ENCODE data around the gene GLYAT. TPM values are rescaled to one million over a fixed set of nuclear protein-coding genes. Genes with fewer than 3 reads are reported as not detected.
"Not testable (repeated sequence)": the region's sequence is repeated elsewhere in the genome, so short reads cannot be mapped to it uniquely, and the experiment has no call there.

Gene GLYAT
- total and polyA plus RNA-seq, 4 donors, result not detected

DNA sequence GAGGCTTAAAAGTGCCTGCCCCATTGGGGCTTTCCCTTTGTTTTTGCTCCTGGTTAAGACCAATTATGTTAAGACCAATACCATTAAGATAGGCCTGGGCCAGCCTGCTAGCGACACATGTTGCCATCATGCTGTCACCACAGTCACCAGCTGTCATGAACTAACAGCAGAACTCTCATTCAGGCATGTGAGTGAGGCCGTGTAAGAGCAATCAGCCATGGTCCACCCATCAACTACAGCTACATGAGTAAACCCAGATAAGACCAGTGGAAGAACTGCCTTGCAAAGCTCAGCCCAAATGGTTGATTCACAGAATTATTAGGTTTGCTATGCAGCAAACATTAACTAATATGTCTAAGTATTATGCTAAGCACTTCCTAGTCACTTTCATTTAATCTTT, 19.9 kb downstream of the GLYAT start:
- Histone ChIP-seq H3K36me3 (ENCODE audit: control insufficient read depth in 4 of 4, insufficient read depth in 4 of 4, low read length in 4 of 4) (no peaks in the 10 kb centered on the region), H3K9me3 (ENCODE audit: control insufficient read depth in 4 of 4, insufficient read depth in 3 of 4, low read length in 3 of 4) (peaks cover 0 to 7% (median 0%) of the 10 kb centered on the region in 4 donors), H3K4me3 (no peak overlapping the region), H3K4me1 (ENCODE audit: control insufficient read depth in 5 of 5, insufficient read depth in 5 of 5, low read length in 5 of 5) (no peaks in the 10 kb centered on the region), H3K9ac (ENCODE audit: insufficient read depth in 1 of 2, low read length in 2 of 2) (no peak overlapping the region), H3K27ac (ENCODE audit: low read depth in 1 of 2, low read length in 1 of 2) (no peak overlapping the region), H3K27me3 (ENCODE audit: control insufficient read depth in 3 of 3, insufficient read depth in 3 of 3, low read length in 2 of 3) (no peaks in the 10 kb centered on the region)
- 70 to 89% methylated on average over 2 of the region's 2 CpGs for WGBS, 2 donors
- DNase-seq, result no peak
- TF ChIP-seq, protein P1, sequence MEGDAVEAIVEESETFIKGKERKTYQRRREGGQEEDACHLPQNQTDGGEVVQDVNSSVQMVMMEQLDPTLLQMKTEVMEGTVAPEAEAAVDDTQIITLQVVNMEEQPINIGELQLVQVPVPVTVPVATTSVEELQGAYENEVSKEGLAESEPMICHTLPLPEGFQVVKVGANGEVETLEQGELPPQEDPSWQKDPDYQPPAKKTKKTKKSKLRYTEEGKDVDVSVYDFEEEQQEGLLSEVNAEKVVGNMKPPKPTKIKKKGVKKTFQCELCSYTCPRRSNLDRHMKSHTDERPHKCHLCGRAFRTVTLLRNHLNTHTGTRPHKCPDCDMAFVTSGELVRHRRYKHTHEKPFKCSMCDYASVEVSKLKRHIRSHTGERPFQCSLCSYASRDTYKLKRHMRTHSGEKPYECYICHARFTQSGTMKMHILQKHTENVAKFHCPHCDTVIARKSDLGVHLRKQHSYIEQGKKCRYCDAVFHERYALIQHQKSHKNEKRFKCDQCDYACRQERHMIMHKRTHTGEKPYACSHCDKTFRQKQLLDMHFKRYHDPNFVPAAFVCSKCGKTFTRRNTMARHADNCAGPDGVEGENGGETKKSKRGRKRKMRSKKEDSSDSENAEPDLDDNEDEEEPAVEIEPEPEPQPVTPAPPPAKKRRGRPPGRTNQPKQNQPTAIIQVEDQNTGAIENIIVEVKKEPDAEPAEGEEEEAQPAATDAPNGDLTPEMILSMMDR (IDR thresholded peaks at IDR 0.05; ENCODE audit: control extremely low read depth, extremely low read depth), result no peak
- ATAC-seq (ENCODE audit: insufficient read depth, low FRiP score), result no peak

DNA sequence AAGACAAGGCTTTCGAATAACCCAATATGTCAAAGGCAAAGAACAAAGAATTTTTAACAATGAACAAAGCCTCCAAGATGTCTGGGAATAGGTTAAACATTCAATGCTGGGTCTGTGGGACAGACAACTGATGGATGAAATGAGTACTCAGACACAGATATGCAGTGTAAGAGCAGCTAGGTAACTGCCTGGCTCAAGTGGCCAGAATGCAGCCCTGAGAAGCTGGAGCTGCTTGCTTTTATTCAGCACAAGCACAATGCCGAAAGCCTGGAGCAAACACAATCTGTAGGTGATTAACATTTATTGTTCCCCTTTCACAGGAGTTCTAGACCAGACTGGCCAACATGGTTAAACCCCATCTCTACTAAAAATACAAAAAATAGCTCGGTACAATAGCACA, 24.0 kb downstream of the GLYAT start:
- H3K9ac ChIP-seq (ENCODE audit: insufficient read depth in 1 of 2, low read length in 2 of 2), result no peak overlapping the region
- ATAC-seq (ENCODE audit: insufficient read depth, low FRiP score) (no peak), DNase-seq (no peak)
- H3K27me3 ChIP-seq (ENCODE audit: control insufficient read depth in 3 of 3, insufficient read depth in 3 of 3, low read length in 2 of 3), result no peaks in the 10 kb centered on the region
- H3K27ac ChIP-seq (ENCODE audit: low read depth in 1 of 2, low read length in 1 of 2), result no peak overlapping the region
- H3K36me3 ChIP-seq (ENCODE audit: control insufficient read depth in 4 of 4, insufficient read depth in 4 of 4, low read length in 4 of 4), result no peaks in the 10 kb centered on the region
- peaks cover 0 to 15% (median 6%) of the 10 kb centered on the region in 4 donors for H3K9me3 ChIP-seq (ENCODE audit: control insufficient read depth in 4 of 4, insufficient read depth in 3 of 4, low read length in 3 of 4)
- H3K4me1 ChIP-seq (ENCODE audit: control insufficient read depth in 5 of 5, insufficient read depth in 5 of 5, low read length in 5 of 5), result no peaks in the 10 kb centered on the region
- no peak overlapping the region for H3K4me3 ChIP-seq
- 79 to 88% methylated on average over 3 of the region's 3 CpGs for WGBS, 2 donors
- TF ChIP-seq, protein P1 (IDR thresholded peaks at IDR 0.05; ENCODE audit: control extremely low read depth, extremely low read depth), result no peak

DNA sequence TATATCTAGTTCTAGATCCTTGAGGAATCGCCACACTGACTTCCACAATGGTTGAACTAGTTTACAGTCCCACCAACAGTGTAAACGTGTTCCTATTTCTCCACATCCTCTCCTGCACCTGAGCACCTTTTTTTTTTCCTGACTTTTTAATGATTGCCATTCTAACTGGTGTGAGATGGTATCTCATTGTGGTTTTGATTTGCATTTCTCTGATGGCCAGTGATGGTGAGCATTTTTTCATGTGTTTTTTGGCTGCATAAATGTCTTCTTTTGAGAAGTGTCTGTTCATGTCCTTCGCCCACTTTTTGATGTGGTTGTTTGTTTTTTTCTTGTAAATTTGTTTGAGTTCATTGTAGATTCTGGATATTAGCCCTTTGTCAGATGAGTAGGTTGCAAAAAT, 34.9 kb downstream of the GLYAT start:
- 67 to 79% methylated on average over 2 of the region's 3 CpGs for WGBS, 2 donors
- H3K36me3 ChIP-seq (ENCODE audit: control insufficient read depth in 4 of 4, insufficient read depth in 4 of 4, low read length in 4 of 4), result not testable (repeated sequence)

DNA sequence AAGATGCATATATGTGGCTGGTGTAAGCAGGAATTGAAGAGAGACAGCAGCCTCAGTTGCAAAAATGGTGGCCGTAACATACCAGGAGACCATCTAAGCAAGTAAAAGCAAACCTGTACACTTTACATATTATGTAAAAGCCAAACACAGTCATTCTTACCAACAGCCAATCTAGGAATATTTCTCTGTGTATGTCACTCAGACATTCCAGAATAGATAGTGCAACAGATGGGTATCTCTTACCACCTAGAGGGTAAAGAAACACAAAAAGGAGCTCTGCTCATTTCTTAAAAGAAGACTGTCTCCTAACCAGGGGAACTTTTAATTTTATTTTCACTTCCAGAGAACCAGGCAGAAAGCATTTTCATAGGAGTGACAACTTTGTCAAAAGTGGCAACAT, 38.7 kb downstream of the GLYAT start:
- H3K9me3 ChIP-seq (ENCODE audit: control insufficient read depth in 4 of 4, insufficient read depth in 3 of 4, low read length in 3 of 4), result no peaks in the 10 kb centered on the region
- DNase-seq, result no peak
- H3K36me3 ChIP-seq (ENCODE audit: control insufficient read depth in 4 of 4, insufficient read depth in 4 of 4, low read length in 4 of 4), result no peaks in the 10 kb centered on the region
- no peak overlapping the region for H3K27ac ChIP-seq (ENCODE audit: low read depth in 1 of 2, low read length in 1 of 2)
- H3K4me1 ChIP-seq (ENCODE audit: control insufficient read depth in 5 of 5, insufficient read depth in 5 of 5, low read length in 5 of 5), result no peaks in the 10 kb centered on the region
- ATAC-seq (ENCODE audit: insufficient read depth, low FRiP score), result no peak
- TF ChIP-seq, protein P1 (IDR thresholded peaks at IDR 0.05; ENCODE audit: control extremely low read depth, extremely low read depth), result no peak
- no peak overlapping the region for H3K9ac ChIP-seq (ENCODE audit: insufficient read depth in 1 of 2, low read length in 2 of 2)
- no peak overlapping the region for H3K4me3 ChIP-seq
- 98 to 100% methylated on average over 1 of the region's 1 CpG for WGBS, 2 donors
- no peaks in the 10 kb centered on the region for H3K27me3 ChIP-seq (ENCODE audit: control insufficient read depth in 3 of 3, insufficient read depth in 3 of 3, low read length in 2 of 3)

More for the DNA sequence above, 34.9 kb downstream of the GLYAT start:
- H3K4me1 ChIP-seq (ENCODE audit: control insufficient read depth in 5 of 5, insufficient read depth in 5 of 5, low read length in 5 of 5); H3K27ac ChIP-seq (ENCODE audit: low read depth in 1 of 2, low read length in 1 of 2); DNase-seq; ATAC-seq (ENCODE audit: insufficient read depth, low FRiP score); H3K9ac ChIP-seq (ENCODE audit: insufficient read depth in 1 of 2, low read length in 2 of 2); H3K4me3 ChIP-seq; H3K27me3 ChIP-seq (ENCODE audit: control insufficient read depth in 3 of 3, insufficient read depth in 3 of 3, low read length in 2 of 3); H3K9me3 ChIP-seq (ENCODE audit: control insufficient read depth in 4 of 4, insufficient read depth in 3 of 4, low read length in 3 of 4): not testable (repeated sequence)
